Neural cell (in vitro differentiated cells): ENCODE measurements around the gene SRSF1. TPM values are rescaled to one million over a fixed set of nuclear protein-coding genes. Genes with fewer than 3 reads are reported as not detected.

Source experiments
- H2AFZ ChIP-seq: fragments of 200-600, 300-800 bp; sonication (generic), shearing (Covaris generic); 2 replicates; pipeline ENCODE4 v1.6.0; 2014; ENCODE audit warnings: low read depth, mild to moderate bottlenecking, antibody characterized with exemption, low read length, moderate library complexity
- H3F3A ChIP-seq: fragments of 200-600 bp; shearing (Covaris generic); 2 replicates; pipeline ENCODE4 v1.6.1; 2016; ENCODE audit warnings: mild to moderate bottlenecking, moderate library complexity, mixed read lengths, antibody characterized with exemption, low read length; ENCODE audit not compliant: insufficient read depth, poor library complexity, severe bottlenecking
- H3K27ac ChIP-seq: fragments of 200-600, 300-800 bp; sonication (generic), shearing (Covaris generic); 2 replicates; pipeline ENCODE4 v1.5.1; 2014; ENCODE audit warnings: mild to moderate bottlenecking, low read length, moderate library complexity
- H3K27me3 ChIP-seq: fragments of 300-800, 200-600 bp; sonication (generic), shearing (Covaris generic); 2 replicates; pipeline ENCODE4 v1.6.0; 2014; ENCODE audit warnings: mild to moderate bottlenecking, low read depth, low read length, moderate library complexity; ENCODE audit not compliant: insufficient read depth
- H3K36me3 ChIP-seq: fragments of 300-800, 200-600 bp; sonication (generic), shearing (Covaris generic); 2 replicates; pipeline ENCODE4 v1.5.1; 2014; ENCODE audit warnings: mild to moderate bottlenecking, antibody characterized with exemption, low read length, moderate library complexity; ENCODE audit not compliant: insufficient read depth
- H3K4me2 ChIP-seq: fragments of 300-800, 200-600 bp; sonication (generic), shearing (Covaris generic); 2 replicates; pipeline ENCODE4 v1.6.0; 2014; ENCODE audit warnings: mild to moderate bottlenecking, low read length
- H3K4me3 ChIP-seq: fragments of 300-800, 200-600 bp; sonication (generic), shearing (Covaris generic); 2 replicates; pipeline ENCODE4 v1.5.1; 2014; ENCODE audit warnings: mild to moderate bottlenecking, low read length, moderate library complexity
- H3K79me2 ChIP-seq: fragments of 200-600 bp; shearing (Covaris generic); replicated peaks from 2 replicates; pipeline ENCODE4 v1.6.0; 2014; ENCODE audit warnings: mild to moderate bottlenecking, low read length, moderate library complexity; ENCODE audit not compliant: insufficient read depth
- H3K9ac ChIP-seq: fragments of 300-800, 200-600 bp; sonication (generic), shearing (Covaris generic); 2 replicates; pipeline ENCODE4 v1.6.1; 2016; ENCODE audit warnings: mild to moderate bottlenecking, low read length, mixed read lengths
- H3K9me2 ChIP-seq: fragments of 200-600 bp; shearing (Covaris generic); 2 replicates; pipeline ENCODE4 v1.6.1; 2016; ENCODE audit warnings: mild to moderate bottlenecking, low read length, mixed read lengths; ENCODE audit not compliant: insufficient read depth
- H3K9me3 ChIP-seq: fragments of 200-600, 300-800 bp; sonication (generic), shearing (Covaris generic); 2 replicates; pipeline ENCODE4 v1.6.1; 2016; ENCODE audit warnings: mild to moderate bottlenecking, mixed run types, low read length, moderate library complexity, mixed read lengths
- H4K20me1 ChIP-seq: fragments of 200-600 bp; shearing (Covaris generic); 2 replicates; pipeline ENCODE4 v1.6.1; 2016; ENCODE audit warnings: mild to moderate bottlenecking, mixed run types; ENCODE audit not compliant: insufficient read depth
- CTCF ChIP-seq: fragments of 450-650 bp; IDR thresholded peaks from 2 replicates; pipeline ENCODE4 v1.5.1; 2014; ENCODE audit warnings: antibody characterized with exemption, mild to moderate bottlenecking, moderate library complexity; ENCODE audit not compliant: poor library complexity, severe bottlenecking
- EP300 ChIP-seq: fragments of 450-650 bp; conservative IDR thresholded peaks from 2 replicates; pipeline ENCODE4 v1.6.1; 2014; ENCODE audit warnings: antibody characterized with exemption, mild to moderate bottlenecking, moderate library complexity; ENCODE audit not compliant: poor library complexity, severe bottlenecking
- EZH2 ChIP-seq: fragments of 200-600, 300-800 bp; shearing (Covaris generic), sonication (generic); IDR thresholded peaks from 2 replicates; pipeline ENCODE4 v1.6.1; 2014; ENCODE audit warnings: antibody characterized with exemption, low read length, borderline replicate concordance, mild to moderate bottlenecking; ENCODE audit not compliant: insufficient read depth, poor library complexity, severe bottlenecking
- MXI1 ChIP-seq: fragments of 450-650 bp; conservative IDR thresholded peaks from 2 replicates; pipeline ENCODE4 v1.6.1; 2014; ENCODE audit warnings: antibody characterized with exemption, mild to moderate bottlenecking; ENCODE audit not compliant: poor library complexity, severe bottlenecking
- POLR2AphosphoS5 ChIP-seq: IDR thresholded peaks from 2 replicates; pipeline ENCODE4 v1.6.1; 2012
- RAD21 ChIP-seq: fragments of 450-650 bp; conservative IDR thresholded peaks from 2 replicates; pipeline ENCODE4 v1.6.1; 2014; ENCODE audit warnings: antibody characterized with exemption, mild to moderate bottlenecking, moderate library complexity
- REST ChIP-seq: IDR thresholded peaks from 2 replicates; pipeline ENCODE4 v1.6.1; 2012; ENCODE audit warnings: borderline replicate concordance
- SMC3 ChIP-seq: fragments of 450-650 bp; conservative IDR thresholded peaks from 2 replicates; pipeline ENCODE4 v1.6.1; 2014; ENCODE audit warnings: antibody characterized with exemption, mild to moderate bottlenecking, moderate library complexity; ENCODE audit not compliant: poor library complexity
- TAF1 ChIP-seq: IDR thresholded peaks from 2 replicates; pipeline ENCODE4 v1.6.1; 2012; ENCODE audit warnings: low read depth
- polyA minus RNA-seq: library from RNA; depleted of rRNA, polyadenylated mRNA; stranded (reverse); fragments of >200 nt; gene quantifications from 2 replicates; pipeline ENCODE4 v1.2.3, GENCODE V29; 2014
- polyA plus RNA-seq: library from polyadenylated mRNA; depleted of rRNA; stranded (reverse); fragments of >200 nt; gene quantifications from 2 replicates; pipeline ENCODE4 v1.2.3, GENCODE V29; 2014

Gene SRSF1
- polyA plus RNA-seq: 357 and 380 TPM in 2 replicates
- 376 and 408 TPM in 2 replicates for polyA minus RNA-seq

GRCh38 chr17:58006924-58007780 lies at the start of gene SRSF1:
TSS of gene SRSF1 (minus strand) at chr17:58007246. CDS start at chr17:58007137, 109 bp downstream.
- Histone ChIP-seq H3K27ac (peak within 1 kb of the TSS; percentile 99), H3K79me2 (peaks cover 46% of the 10 kb centered on the region), H3K9me3 (no peaks in the 10 kb centered on the region), H3K4me2 (peak within 1 kb of the TSS; percentile 88), H3K27me3 (no peaks in the 10 kb centered on the region), H4K20me1 (peaks cover 6% of the 10 kb centered on the region), H2AFZ (peak within 1 kb of the TSS; percentile 75), H3K9me2 (no peaks in the 10 kb centered on the region), H3K9ac (peak within 1 kb of the TSS; percentile 100), H3F3A (peaks cover 8% of the 10 kb centered on the region), H3K4me3 (peak within 1 kb of the TSS; percentile 93), H3K36me3 (peaks cover 6% of the 10 kb centered on the region)
- TF ChIP-seq EP300 (peak; percentile 60), POLR2AphosphoS5 (peak; percentile 99), CTCF (no peak), REST (peak; percentile 91), TAF1 (peak; percentile 93), RAD21 (peak; percentile 18), SMC3 (peak; percentile 37), EZH2 (no peak), MXI1 (peak; percentile 84)

- Histone ChIP-seq H4K20me1 (no peaks in the 10 kb centered on the region), H2AFZ (no peak overlapping the region), H3K9ac (no peak overlapping the region), H3K4me2 (no peak overlapping the region), H3K27ac (no peak overlapping the region), H3K9me3 (no peaks in the 10 kb centered on the region), H3K4me3 (no peak overlapping the region), H3K9me2 (no peaks in the 10 kb centered on the region), H3K27me3 (no peaks in the 10 kb centered on the region), H3F3A (no peaks in the 10 kb centered on the region), H3K36me3 (no peaks in the 10 kb centered on the region), H3K79me2 (no peaks in the 10 kb centered on the region)
- no peak for TF ChIP-seq EZH2
- no peak for TF ChIP-seq TAF1
- no peak for TF ChIP-seq RAD21
- no peak for TF ChIP-seq REST
- TF ChIP-seq EP300: no peak
- no peak for TF ChIP-seq SMC3
- no peak for TF ChIP-seq CTCF
- TF ChIP-seq MXI1: no peak
- TF ChIP-seq POLR2AphosphoS5: no peak
These were observed 49.4 kb upstream of the SRSF1 start for GRCh38 chr17:58056476-58056875.
